Natural killer cell treated with Interleukin-12 subunit alpha and Interleukin-12 subunit beta and Interleukin-15 and Interleukin-18, amount 100 ng/mL, for 72 hours (primary cell): ENCODE measurements around the gene SCARB1. TPM values are rescaled to one million over a fixed set of nuclear protein-coding genes. Genes with fewer than 3 reads are reported as not detected.

ENCODE experiments used
- ATAC-seq, 2 donors: fragments of 150-1000 bp; cut with Tn5 transposase in 1 of 2; sonication (Bioruptor Pico), chemical (Tn5 transposase) in 1 of 2; 2 replicates each; pipeline ENCODE4 v1.10.0; 2021
- DNase-seq: peaks from one replicate; pipeline ENCODE4 v3.0.0; 2022; ENCODE audit warnings: low spot score
- H3K27ac Mint-ChIP-seq, 2 donors: 1 replicate in 1 of 2; 2 replicates in 1 of 2; pipeline ENCODE4 v1.8.0; 2022; ENCODE audit warnings: mixed read lengths in 2 of 2, mild to moderate bottlenecking in 1 of 2, moderate library complexity in 1 of 2
- H3K27me3 Mint-ChIP-seq, 2 donors: 1 replicate in 1 of 2; 2 replicates in 1 of 2; pipeline ENCODE4 v1.8.0; 2022; ENCODE audit warnings: mixed read lengths in 2 of 2
- H3K36me3 Mint-ChIP-seq: one replicate; pipeline ENCODE4 v1.8.0; 2022; ENCODE audit warnings: mixed read lengths
- H3K4me1 Mint-ChIP-seq, 2 donors: 1 replicate in 1 of 2; 2 replicates in 1 of 2; pipeline ENCODE4 v1.8.0; 2022; ENCODE audit warnings: low read depth in 2 of 2, mixed read lengths in 2 of 2, mild to moderate bottlenecking in 1 of 2
- H3K4me3 Mint-ChIP-seq: one replicate; pipeline ENCODE4 v1.8.0; 2022; ENCODE audit warnings: mixed read lengths
- H3K9me3 Mint-ChIP-seq: 2 replicates; pipeline ENCODE4 v1.8.0; 2022; ENCODE audit warnings: mixed read lengths
- total RNA-seq, 2 donors: library from RNA; stranded (reverse); gene quantifications; one replicate each; pipeline ENCODE4 v1.2.3, GENCODE V29; 2022

SCARB1 gene
- total RNA-seq, 2 donors from 2014 or later, result 10.0 to 45.6 TPM

GRCh38 chr12:124746649-124747425, 116.8 kb downstream of the SCARB1 start:
- H3K9me3 Mint-ChIP-seq, result no peaks in the 10 kb centered on the region
- H3K27me3 Mint-ChIP-seq, result peaks cover 32 to 46% of the 10 kb centered on the region in 2 donors
- no peak overlapping the region for H3K4me3 Mint-ChIP-seq
- no peak overlapping the region for H3K27ac Mint-ChIP-seq
- ATAC-seq, result peak in 1 of 2 donors; percentile 25
- no peak for DNase-seq
- no peaks in the 10 kb centered on the region for H3K36me3 Mint-ChIP-seq
- peaks cover 6 to 15% of the 10 kb centered on the region in 2 donors for H3K4me1 Mint-ChIP-seq

GRCh38 chr12:124745891-124746570, 117.6 kb downstream of the SCARB1 start:
- Mint-ChIP-seq H3K9me3 (no peaks in the 10 kb centered on the region), H3K4me3 (no peak overlapping the region), H3K27ac (no peak overlapping the region), H3K4me1 (peaks cover 6 to 12% of the 10 kb centered on the region in 2 donors), H3K27me3 (peaks cover 25 to 44% of the 10 kb centered on the region in 2 donors), H3K36me3 (no peaks in the 10 kb centered on the region)
- ATAC-seq (peak in 1 of 2 donors; percentile 34), DNase-seq (no peak)

GRCh38 chr12:124745465-124745890, 118.2 kb downstream of the SCARB1 start:
- H3K4me3 Mint-ChIP-seq, result no peak overlapping the region
- H3K9me3 Mint-ChIP-seq, result no peaks in the 10 kb centered on the region
- H3K27ac Mint-ChIP-seq, result no peak overlapping the region
- H3K4me1 Mint-ChIP-seq, result peaks cover 6 to 10% of the 10 kb centered on the region in 2 donors
- H3K36me3 Mint-ChIP-seq, result no peaks in the 10 kb centered on the region
- peaks cover 24 to 40% of the 10 kb centered on the region in 2 donors for H3K27me3 Mint-ChIP-seq
- DNase-seq (no peak), ATAC-seq (no peak)

- Mint-ChIP-seq H3K27me3 (peaks cover 30 to 43% of the 10 kb centered on the region in 2 donors), H3K27ac (no peak overlapping the region)
- ATAC-seq, result no peak
These were observed 118.8 kb downstream of the SCARB1 start for GRCh38 chr12:124744659-124745464.

GRCh38 chr12:124744273-124744640, 119.4 kb downstream of the SCARB1 start:
- ATAC-seq, result no peak
- Mint-ChIP-seq H3K36me3 (no peaks in the 10 kb centered on the region), H3K9me3 (no peaks in the 10 kb centered on the region), H3K4me1 (peaks cover 6 to 10% of the 10 kb centered on the region in 2 donors), H3K4me3 (no peak overlapping the region), H3K27ac (no peak overlapping the region), H3K27me3 (peaks cover 30 to 43% of the 10 kb centered on the region in 2 donors)
- no peak for DNase-seq

More at GRCh38 chr12:124744659-124745464, 118.8 kb downstream of the SCARB1 start:
- Mint-ChIP-seq H3K36me3 (no peaks in the 10 kb centered on the region), H3K4me3 (no peak overlapping the region), H3K4me1 (peaks cover 6 to 10% of the 10 kb centered on the region in 2 donors), H3K9me3 (no peaks in the 10 kb centered on the region)
- DNase-seq, result no peak

GRCh38 chr12:124743479-124744272, 120.0 kb downstream of the SCARB1 start:
- H3K4me1 Mint-ChIP-seq, result peaks cover 6 to 10% of the 10 kb centered on the region in 2 donors
- H3K4me3 Mint-ChIP-seq, result no peak overlapping the region
- H3K27me3 Mint-ChIP-seq, result peaks cover 30 to 42% of the 10 kb centered on the region in 2 donors
- no peak overlapping the region for H3K27ac Mint-ChIP-seq
- ATAC-seq (no peak), DNase-seq (no peak)
- H3K9me3 Mint-ChIP-seq, result no peaks in the 10 kb centered on the region
- H3K36me3 Mint-ChIP-seq, result no peaks in the 10 kb centered on the region

- no peak overlapping the region for H3K27ac Mint-ChIP-seq
These were observed 121.0 kb downstream of the SCARB1 start for GRCh38 chr12:124742678-124743077.

GRCh38 chr12:124742111-124742510, 121.6 kb downstream of the SCARB1 start:
- ATAC-seq (no peak), DNase-seq (no peak)
- Mint-ChIP-seq H3K4me3 (no peak overlapping the region), H3K36me3 (no peaks in the 10 kb centered on the region), H3K27me3 (peaks cover 23 to 35% of the 10 kb centered on the region in 2 donors), H3K4me1 (peaks cover 6 to 10% of the 10 kb centered on the region in 2 donors), H3K9me3 (no peaks in the 10 kb centered on the region), H3K27ac (no peak overlapping the region)

More at GRCh38 chr12:124742678-124743077, 121.0 kb downstream of the SCARB1 start:
- Mint-ChIP-seq H3K9me3 (no peaks in the 10 kb centered on the region), H3K4me1 (peaks cover 6 to 10% of the 10 kb centered on the region in 2 donors), H3K4me3 (no peak overlapping the region), H3K27me3 (peaks cover 29 to 37% of the 10 kb centered on the region in 2 donors), H3K36me3 (no peaks in the 10 kb centered on the region)
- no peak for ATAC-seq
- DNase-seq, result no peak

- H3K9me3 Mint-ChIP-seq, result no peaks in the 10 kb centered on the region
- ATAC-seq, result no peak
- peaks cover 6 to 9% of the 10 kb centered on the region in 2 donors for H3K4me1 Mint-ChIP-seq
- H3K27ac Mint-ChIP-seq, result no peak overlapping the region
- H3K4me3 Mint-ChIP-seq, result no peak overlapping the region
- H3K36me3 Mint-ChIP-seq, result no peaks in the 10 kb centered on the region
- peaks cover 19 to 30% of the 10 kb centered on the region in 2 donors for H3K27me3 Mint-ChIP-seq
- no peak for DNase-seq
These were observed 122.5 kb downstream of the SCARB1 start for GRCh38 chr12:124741211-124741610.

- ATAC-seq (no peak), DNase-seq (no peak)
- Mint-ChIP-seq H3K27me3 (peaks cover 14 to 28% of the 10 kb centered on the region in 2 donors), H3K36me3 (no peaks in the 10 kb centered on the region), H3K27ac (no peak overlapping the region), H3K4me3 (no peak overlapping the region), H3K4me1 (peaks cover 5 to 6% of the 10 kb centered on the region in 2 donors), H3K9me3 (no peaks in the 10 kb centered on the region)
These were observed 123.0 kb downstream of the SCARB1 start for GRCh38 chr12:124740691-124741137.

GRCh38 chr12:124739953-124740561, 123.6 kb downstream of the SCARB1 start:
- ATAC-seq, result no peak

GRCh38 chr12:124738636-124739467, 124.8 kb downstream of the SCARB1 start:
- Mint-ChIP-seq H3K9me3 (no peaks in the 10 kb centered on the region), H3K36me3 (no peaks in the 10 kb centered on the region), H3K4me1 (peaks cover 0 to 3% of the 10 kb centered on the region in 2 donors), H3K27ac (no peak overlapping the region), H3K4me3 (no peak overlapping the region), H3K27me3 (peaks cover 8 to 17% of the 10 kb centered on the region in 2 donors)
- DNase-seq (no peak), ATAC-seq (no peak)

More at GRCh38 chr12:124739953-124740561, 123.6 kb downstream of the SCARB1 start:
- Mint-ChIP-seq H3K9me3 (no peaks in the 10 kb centered on the region), H3K4me3 (no peak overlapping the region), H3K36me3 (no peaks in the 10 kb centered on the region), H3K27me3 (peaks cover 8 to 22% of the 10 kb centered on the region in 2 donors), H3K4me1 (peaks cover 0 to 3% of the 10 kb centered on the region in 2 donors), H3K27ac (no peak overlapping the region)
- DNase-seq, result no peak
